K562 (cell line): Measurements from ENCODE around the gene GRK3.
"Not testable (repeated sequence)": the region's sequence is repeated elsewhere in the genome, so short reads cannot be mapped to it uniquely, and the experiment has no call there.

Experiments used
- ATF6 ChIP-seq: sonication (generic); formaldehyde crosslinking; IDR thresholded peaks from 2 replicates; pipeline ENCODE4 v1.4.0; 2020; ENCODE audit warnings: mild to moderate bottlenecking, missing genetic modification reagents
- CTCF ChIP-seq, 3 experiments: IDR thresholded peaks in 2 of 3; conservative IDR thresholded peaks in 1 of 3; 2 replicates each; pipeline ENCODE4 v1.5.1; 2011 to 2012; ENCODE audit warnings: low read length in 3 of 3, mild to moderate bottlenecking in 3 of 3, control low read depth in 2 of 3, improper control_type of control experiment in 1 of 3, inconsistent platforms in 1 of 3, low read depth in 1 of 3, mixed read lengths in 1 of 3, moderate library complexity in 1 of 3; ENCODE audit not compliant: insufficient read depth in 2 of 3
- DPF2 ChIP-seq: fragments of 450-650 bp; IDR thresholded peaks from 2 replicates; pipeline ENCODE4 v1.6.1; 2016
- EP300 ChIP-seq: IDR thresholded peaks from 2 replicates; pipeline ENCODE4 v1.6.1; 2012; ENCODE audit warnings: low read length, improper control_type of control experiment
- EZH2 ChIP-seq: IDR thresholded peaks from 2 replicates; pipeline ENCODE4 v1.6.1; 2012; ENCODE audit warnings: low read depth, mild to moderate bottlenecking, inconsistent platforms, low read length, borderline replicate concordance
- LARP7 ChIP-seq: fragments of 450-650 bp; IDR thresholded peaks from 2 replicates; pipeline ENCODE4 v1.6.1; 2016
- REST ChIP-seq, 2 experiments: fragments of 450-650 bp; formaldehyde crosslinking in 1 of 2; IDR thresholded peaks; 2 replicates each; pipeline versions ENCODE4 v1.4.0 to v1.6.1; 2014 to 2020; ENCODE audit warnings: mild to moderate bottlenecking in 2 of 2, borderline replicate concordance in 1 of 2, low read depth in 1 of 2
- RNF2 ChIP-seq: sonication (generic); IDR thresholded peaks from 2 replicates; pipeline ENCODE4 v1.6.1; 2016
- SMAD4 ChIP-seq: fragments of 250-450 bp; sonication (Bioruptor Pico); conservative IDR thresholded peaks from 2 replicates; pipeline ENCODE4 v1.8.0; 2021; ENCODE audit warnings: inconsistent platforms, mild to moderate bottlenecking, moderate library complexity
- SREBF2 ChIP-seq: sonication (generic); formaldehyde crosslinking; IDR thresholded peaks from 2 replicates; pipeline ENCODE4 v1.4.0; 2020; ENCODE audit warnings: mild to moderate bottlenecking, missing genetic modification reagents
- SRSF3 ChIP-seq: fragments of 200-400 bp; formaldehyde crosslinking; IDR thresholded peaks from 2 replicates; pipeline ENCODE4 v1.6.1; 2016; ENCODE audit warnings: mild to moderate bottlenecking, low read length, moderate library complexity; ENCODE audit not compliant: insufficient read depth
- ZC3H11A ChIP-seq: IDR thresholded peaks from 2 replicates; pipeline ENCODE4 v1.6.1; 2012; ENCODE audit warnings: low read depth, low read length, improper control_type of control experiment
- ZNF274 ChIP-seq: IDR thresholded peaks from 2 replicates; pipeline ENCODE4 v1.6.1; 2011; ENCODE audit warnings: low read depth, mild to moderate bottlenecking, low read length, moderate library complexity, borderline replicate concordance
- ZNF280B ChIP-seq: fragments of 250-450 bp; sonication (Bioruptor Pico); IDR thresholded peaks from 2 replicates; pipeline ENCODE4 v1.5.1; 2021; ENCODE audit warnings: mild to moderate bottlenecking

GRCh38 chr22:25559910-25560309, 4.6 kb upstream of the GRK3 start:
- TF ChIP-seq REST (IDR thresholded peaks at IDR 0.05; ENCODE audit: borderline replicate concordance); REST (CRISPR knock-in tag; IDR thresholded peaks at IDR 0.05; ENCODE audit: low read depth); EP300; LARP7; EZH2; ZNF280B (CRISPR knock-in tag); SMAD4 (CRISPR knock-in tag); CTCF (IDR thresholded peaks at IDR 0.05 in 2 of 3, conservative IDR thresholded peaks at IDR 0.05 in 1 of 3; ENCODE audit: insufficient read depth in 2 of 3, low read depth in 1 of 3, low read length in 3 of 3); SREBF2 (CRISPR knock-in tag); ATF6; ZC3H11A; DPF2; ZNF274; SRSF3; RNF2: not testable (repeated sequence)
